ENCODE results near the gene MTG2. TPM values are rescaled to one million over a fixed set of nuclear protein-coding genes. Genes with fewer than 3 reads are reported as not detected.

Gene MTG2
- total and polyA plus RNA-seq, 10 of the 15 experiments (the other 5 are each of a cell fraction or from before 2014, with no cell fraction given), result 6.2 to 52.4 (median 34.3) TPM

GRCh38 chr20:62182469-62183425 lies at the start of gene MTG2 (continued):
- TF ChIP-seq, protein P1, sequence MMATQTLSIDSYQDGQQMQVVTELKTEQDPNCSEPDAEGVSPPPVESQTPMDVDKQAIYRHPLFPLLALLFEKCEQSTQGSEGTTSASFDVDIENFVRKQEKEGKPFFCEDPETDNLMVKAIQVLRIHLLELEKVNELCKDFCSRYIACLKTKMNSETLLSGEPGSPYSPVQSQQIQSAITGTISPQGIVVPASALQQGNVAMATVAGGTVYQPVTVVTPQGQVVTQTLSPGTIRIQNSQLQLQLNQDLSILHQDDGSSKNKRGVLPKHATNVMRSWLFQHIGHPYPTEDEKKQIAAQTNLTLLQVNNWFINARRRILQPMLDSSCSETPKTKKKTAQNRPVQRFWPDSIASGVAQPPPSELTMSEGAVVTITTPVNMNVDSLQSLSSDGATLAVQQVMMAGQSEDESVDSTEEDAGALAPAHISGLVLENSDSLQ (IDR thresholded peaks at IDR 0.05), result no peak; the same call in 1 of the 2 replicates
- peak; percentile 35; the same call in 1 of the 2 replicates for TF ChIP-seq ZNF24 (IDR thresholded peaks at IDR 0.05)
- TF ChIP-seq CHD4 (IDR thresholded peaks at IDR 0.05), result no peak
- no peak for TF ChIP-seq ZNF622 (IDR thresholded peaks at IDR 0.05)
- TF ChIP-seq CBX3 (IDR thresholded peaks at IDR 0.05; ENCODE audit: borderline replicate concordance, low read depth), result no peak
- TF ChIP-seq YY1 (IDR thresholded peaks at IDR 0.05; ENCODE audit: low read depth, low read length), result peak; percentile 34; the same call in 1 of the 2 replicates
- TF ChIP-seq SRF (IDR thresholded peaks at IDR 0.05; ENCODE audit: low read depth in 2 of 2, low read length in 2 of 2), result peak; percentile 56 to 85; a peak in 3 of 4 replicates
- peak; percentile 44 for TF ChIP-seq SIX5 (IDR thresholded peaks at IDR 0.05; ENCODE audit: low read depth, low read length, severe bottlenecking)
- no peak for TF ChIP-seq RAD51 (IDR thresholded peaks at IDR 0.05)
- TF ChIP-seq KLF5 (IDR thresholded peaks at IDR 0.05; ENCODE audit: partially characterized antibody), result no peak
- no peak for TF ChIP-seq SUPT20H (IDR thresholded peaks at IDR 0.05; ENCODE audit: borderline replicate concordance, control insufficient read depth, low read depth, low read length)
- 0 out of 2 replicates have a peak, but pooled peaks have one; percentile 66 for TF ChIP-seq STAT1 (conservative IDR thresholded peaks at IDR 0.05)
- no peak for TF ChIP-seq SPI1 (IDR thresholded peaks at IDR 0.05; ENCODE audit: borderline replicate concordance, insufficient read depth, low read depth, low read length)
- peak in 1 of 2 experiments; percentile 10; a peak in 1 of 3 replicates for TF ChIP-seq EGR1 (IDR thresholded peaks at IDR 0.05; ENCODE audit: borderline replicate concordance in 1 of 2, low read depth in 2 of 2, low read length in 2 of 2)
- 0 out of 2 replicates have a peak, but pooled peaks have one; percentile 16 for TF ChIP-seq TCF12 (IDR thresholded peaks at IDR 0.05; ENCODE audit: low read depth, low read length)
- TF ChIP-seq ZNF384 (IDR thresholded peaks at IDR 0.05; ENCODE audit: borderline replicate concordance, low read depth, low read length), result no peak
- 0 out of 2 replicates have a peak, but pooled peaks have one; percentile 6 for TF ChIP-seq ZBED1 (IDR thresholded peaks at IDR 0.05; ENCODE audit: borderline replicate concordance)
- TF ChIP-seq, protein P2, sequence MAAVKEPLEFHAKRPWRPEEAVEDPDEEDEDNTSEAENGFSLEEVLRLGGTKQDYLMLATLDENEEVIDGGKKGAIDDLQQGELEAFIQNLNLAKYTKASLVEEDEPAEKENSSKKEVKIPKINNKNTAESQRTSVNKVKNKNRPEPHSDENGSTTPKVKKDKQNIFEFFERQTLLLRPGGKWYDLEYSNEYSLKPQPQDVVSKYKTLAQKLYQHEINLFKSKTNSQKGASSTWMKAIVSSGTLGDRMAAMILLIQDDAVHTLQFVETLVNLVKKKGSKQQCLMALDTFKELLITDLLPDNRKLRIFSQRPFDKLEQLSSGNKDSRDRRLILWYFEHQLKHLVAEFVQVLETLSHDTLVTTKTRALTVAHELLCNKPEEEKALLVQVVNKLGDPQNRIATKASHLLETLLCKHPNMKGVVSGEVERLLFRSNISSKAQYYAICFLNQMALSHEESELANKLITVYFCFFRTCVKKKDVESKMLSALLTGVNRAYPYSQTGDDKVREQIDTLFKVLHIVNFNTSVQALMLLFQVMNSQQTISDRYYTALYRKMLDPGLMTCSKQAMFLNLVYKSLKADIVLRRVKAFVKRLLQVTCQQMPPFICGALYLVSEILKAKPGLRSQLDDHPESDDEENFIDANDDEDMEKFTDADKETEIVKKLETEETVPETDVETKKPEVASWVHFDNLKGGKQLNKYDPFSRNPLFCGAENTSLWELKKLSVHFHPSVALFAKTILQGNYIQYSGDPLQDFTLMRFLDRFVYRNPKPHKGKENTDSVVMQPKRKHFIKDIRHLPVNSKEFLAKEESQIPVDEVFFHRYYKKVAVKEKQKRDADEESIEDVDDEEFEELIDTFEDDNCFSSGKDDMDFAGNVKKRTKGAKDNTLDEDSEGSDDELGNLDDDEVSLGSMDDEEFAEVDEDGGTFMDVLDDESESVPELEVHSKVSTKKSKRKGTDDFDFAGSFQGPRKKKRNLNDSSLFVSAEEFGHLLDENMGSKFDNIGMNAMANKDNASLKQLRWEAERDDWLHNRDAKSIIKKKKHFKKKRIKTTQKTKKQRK (IDR thresholded peaks at IDR 0.05; ENCODE audit: low read depth, low read length), result no peak
- TF ChIP-seq ZNF687 (IDR thresholded peaks at IDR 0.05), result peak; percentile 94
- TF ChIP-seq SP1 (IDR thresholded peaks at IDR 0.05; ENCODE audit: low read depth, low read length), result peak; percentile 20
- no peak for TF ChIP-seq KAT2A (conservative IDR thresholded peaks at IDR 0.05; ENCODE audit: control insufficient read depth, low read depth, low read length)

All from GM12878 (cell line).